Measurements from ENCODE around the gene SUPT6H.

DNA sequence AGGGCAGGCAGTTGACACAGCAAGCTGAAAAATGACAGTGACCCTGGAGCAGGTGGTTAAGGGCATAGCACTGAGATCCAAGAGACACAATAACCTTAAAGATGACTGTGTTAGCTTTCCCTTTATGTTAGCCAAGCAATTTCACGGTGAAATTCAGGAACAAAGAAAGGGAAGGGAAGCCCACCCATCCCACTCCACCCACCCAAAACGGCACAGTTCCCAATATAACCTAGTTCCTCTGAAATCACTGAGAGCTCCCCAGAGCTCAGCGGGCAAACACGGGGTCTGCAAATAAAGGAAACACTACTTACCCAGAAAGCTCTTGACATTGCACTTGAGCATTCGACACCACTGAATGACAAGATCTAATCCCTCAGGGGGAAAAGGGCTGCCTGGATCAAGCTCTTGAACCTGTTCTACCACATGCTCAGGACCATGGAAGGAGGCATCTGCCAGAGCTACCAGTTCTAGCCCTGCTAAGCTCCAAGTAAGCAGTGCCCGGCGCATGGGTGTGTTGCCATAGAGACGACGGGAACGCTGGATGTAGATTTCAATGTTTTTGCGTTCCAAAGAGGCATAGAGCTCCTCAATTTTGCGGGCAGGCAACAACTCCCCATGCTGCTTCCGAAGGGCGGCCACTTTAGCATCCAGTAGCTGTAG, 27.7 kb upstream of the SUPT6H start:
- TF ChIP-seq MZF1 (tag by site-specific recombination; IDR thresholded peaks at IDR 0.05; ENCODE audit: borderline replicate concordance) = no peak
- TF ChIP-seq ZNF76 (tag by site-specific recombination; IDR thresholded peaks at IDR 0.05; ENCODE audit: borderline replicate concordance, low read depth) = no peak
- TF ChIP-seq ZNF274 (IDR thresholded peaks at IDR 0.05; ENCODE audit: low read length) = no peak
- no peak for TF ChIP-seq ZNF274 (tag by site-specific recombination; IDR thresholded peaks at IDR 0.05; ENCODE audit: borderline replicate concordance)
- TF ChIP-seq HOXA7 (CRISPR knock-in tag; IDR thresholded peaks at IDR 0.05; ENCODE audit: borderline replicate concordance) = no peak
- TF ChIP-seq, protein P1, sequence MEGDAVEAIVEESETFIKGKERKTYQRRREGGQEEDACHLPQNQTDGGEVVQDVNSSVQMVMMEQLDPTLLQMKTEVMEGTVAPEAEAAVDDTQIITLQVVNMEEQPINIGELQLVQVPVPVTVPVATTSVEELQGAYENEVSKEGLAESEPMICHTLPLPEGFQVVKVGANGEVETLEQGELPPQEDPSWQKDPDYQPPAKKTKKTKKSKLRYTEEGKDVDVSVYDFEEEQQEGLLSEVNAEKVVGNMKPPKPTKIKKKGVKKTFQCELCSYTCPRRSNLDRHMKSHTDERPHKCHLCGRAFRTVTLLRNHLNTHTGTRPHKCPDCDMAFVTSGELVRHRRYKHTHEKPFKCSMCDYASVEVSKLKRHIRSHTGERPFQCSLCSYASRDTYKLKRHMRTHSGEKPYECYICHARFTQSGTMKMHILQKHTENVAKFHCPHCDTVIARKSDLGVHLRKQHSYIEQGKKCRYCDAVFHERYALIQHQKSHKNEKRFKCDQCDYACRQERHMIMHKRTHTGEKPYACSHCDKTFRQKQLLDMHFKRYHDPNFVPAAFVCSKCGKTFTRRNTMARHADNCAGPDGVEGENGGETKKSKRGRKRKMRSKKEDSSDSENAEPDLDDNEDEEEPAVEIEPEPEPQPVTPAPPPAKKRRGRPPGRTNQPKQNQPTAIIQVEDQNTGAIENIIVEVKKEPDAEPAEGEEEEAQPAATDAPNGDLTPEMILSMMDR (tag by site-specific recombination; IDR thresholded peaks at IDR 0.05) = no peak
- TF ChIP-seq ZNF354C (tag by site-specific recombination; IDR thresholded peaks at IDR 0.05; ENCODE audit: borderline replicate concordance, low read depth) = no peak
- no peak for TF ChIP-seq ZNF777 (tag by site-specific recombination; IDR thresholded peaks at IDR 0.05; ENCODE audit: borderline replicate concordance)
- TF ChIP-seq TCF7L2 (IDR thresholded peaks at IDR 0.05; ENCODE audit: borderline replicate concordance, low read depth, low read length) = no peak
- TF ChIP-seq BCL11A (tag by site-specific recombination; IDR thresholded peaks at IDR 0.05; ENCODE audit: low read depth) = no peak
